NCI-H774 (cell line): ENCODE data around the gene OCSTAMP.
A peak's percentile ranks its signal among the peaks of the same experiment; 100 is the strongest.

Experiments
- DNase-seq: peaks from one replicate; lab custom pipeline; 2025; lab: John Stamatoyannopoulos, UW

The OCSTAMP gene

DNA sequence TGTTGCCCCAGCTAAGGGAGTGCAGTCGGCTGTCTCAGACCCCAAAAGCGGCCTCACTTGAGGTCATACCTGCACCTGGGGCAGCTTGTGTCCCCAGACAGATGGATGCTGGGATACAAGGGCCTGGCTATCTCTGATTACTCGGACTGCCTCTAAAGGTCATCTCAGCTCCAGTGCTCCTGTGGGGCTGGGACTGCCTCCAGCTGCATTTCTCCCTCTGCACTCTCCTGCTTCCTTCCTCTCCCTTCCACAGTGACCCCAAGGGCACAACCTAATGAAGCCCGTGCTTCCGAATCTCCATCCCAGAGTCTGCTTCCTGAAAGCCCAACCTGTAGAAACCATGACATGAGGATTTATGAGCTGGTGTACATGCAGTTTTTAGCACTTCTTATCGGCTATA is 22.8 kb upstream of the OCSTAMP start:
- DNase-seq: no peak

- DNase-seq: no peak
Observed at GRCh38 chr20:46572790-46573189, 22.3 kb upstream of the OCSTAMP start.

DNA sequence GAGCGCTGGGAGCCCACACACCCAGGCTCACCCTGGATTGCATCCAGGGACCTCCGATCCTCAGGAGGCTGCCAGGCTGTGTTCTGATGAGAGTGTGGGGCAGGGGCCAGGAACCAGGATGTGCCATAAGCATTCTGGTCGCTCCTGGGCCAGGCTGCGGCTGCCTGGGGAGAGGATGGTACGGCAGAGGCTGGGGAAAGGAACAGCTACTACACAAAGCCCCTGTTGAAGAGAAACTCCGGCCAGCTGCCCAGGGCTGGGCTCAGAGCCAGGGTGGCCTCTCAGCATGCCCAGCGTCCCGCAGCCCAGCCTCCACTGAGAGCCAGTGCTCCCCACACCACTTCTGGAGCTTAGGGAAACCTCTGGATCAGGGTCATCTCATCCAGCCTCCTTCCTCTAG is 21.7 kb upstream of the OCSTAMP start:
- DNase-seq: peak; percentile 12

DNA sequence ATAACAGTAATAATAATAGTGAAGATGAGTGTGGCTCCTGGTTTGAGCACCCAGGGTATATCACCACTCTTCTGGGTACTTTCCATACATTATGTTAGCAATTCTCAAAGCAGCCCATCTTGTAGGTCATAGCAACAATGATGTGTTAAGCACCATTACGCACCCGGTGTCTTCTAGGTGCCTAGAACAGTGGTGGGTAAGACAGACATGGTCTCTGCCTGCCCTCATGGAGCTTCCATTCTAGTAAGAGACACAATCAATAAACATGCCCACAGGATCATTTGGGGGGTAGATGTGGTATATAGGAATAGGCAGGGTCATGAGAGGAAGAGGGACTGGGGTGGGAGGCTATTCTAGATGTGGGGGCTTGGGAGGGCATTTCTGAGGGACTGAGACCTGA is 21.0 kb upstream of the OCSTAMP start:
- DNase-seq: no peak

GRCh38 chr20:46570956-46571355 is 20.5 kb upstream of the OCSTAMP start:
- DNase-seq: no peak

DNA sequence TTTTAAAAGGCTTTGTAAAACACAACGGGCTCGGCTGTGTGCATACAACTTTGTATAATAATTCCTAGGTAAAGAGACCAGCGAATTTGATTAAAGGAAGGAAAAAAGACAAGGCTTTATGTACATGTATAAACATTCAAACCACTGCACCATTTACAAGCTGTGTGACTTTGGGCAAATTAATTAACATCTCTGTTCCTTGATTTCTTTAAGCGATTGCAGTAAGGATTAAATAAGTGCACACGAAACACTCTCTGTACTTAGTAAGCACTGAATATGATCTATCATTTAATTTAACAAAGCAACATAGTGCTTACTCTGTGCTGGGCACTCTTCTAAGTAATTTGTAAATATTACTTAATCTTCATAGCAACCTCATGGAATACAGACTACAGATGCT is 19.5 kb upstream of the OCSTAMP start:
- no peak for DNase-seq

GRCh38 chr20:46568570-46569129 is 18.2 kb upstream of the OCSTAMP start:
- DNase-seq: peak; percentile 77

DNA sequence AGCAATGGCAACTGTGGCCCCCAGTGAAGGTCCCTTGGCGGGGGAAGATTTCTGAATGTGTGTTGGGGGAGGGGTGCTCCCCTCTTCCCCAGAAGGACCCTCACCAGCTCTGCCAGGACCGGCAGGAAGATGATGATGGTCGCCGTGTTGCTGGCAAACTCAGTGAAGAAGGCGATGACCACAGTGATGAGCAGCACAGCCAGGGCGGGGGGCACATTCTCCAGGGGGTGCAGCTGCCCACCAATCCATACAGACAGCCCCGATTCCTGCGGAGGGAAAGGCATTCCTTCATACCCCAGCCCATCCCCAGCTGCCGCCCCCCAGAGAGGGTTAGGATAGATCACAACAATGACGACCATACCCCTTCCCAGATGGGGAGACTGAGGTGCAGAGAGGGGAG is 15.7 kb upstream of the OCSTAMP start:
- DNase-seq: no peak

- no peak for DNase-seq
Observed at GRCh38 chr20:46564241-46564957, 13.9 kb upstream of the OCSTAMP start.

DNA sequence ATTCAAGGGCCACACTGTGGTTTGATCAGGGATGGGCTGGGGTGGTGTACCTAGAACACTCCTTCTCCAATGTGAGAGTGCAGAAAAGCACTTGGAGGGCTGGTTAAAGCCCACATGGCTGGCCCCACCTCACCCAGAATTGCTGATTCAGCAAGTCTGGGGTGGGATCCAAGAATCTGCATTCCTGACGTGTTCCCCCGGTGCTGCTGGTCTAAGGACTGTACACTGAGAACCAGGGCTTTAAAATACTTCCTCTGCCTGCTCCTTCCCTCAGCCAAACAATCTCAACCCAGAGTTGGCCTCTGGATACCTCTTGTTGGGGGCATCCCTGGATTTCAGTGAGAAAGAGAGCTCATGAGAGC is 13.4 kb upstream of the OCSTAMP start:
- DNase-seq: no peak

DNA sequence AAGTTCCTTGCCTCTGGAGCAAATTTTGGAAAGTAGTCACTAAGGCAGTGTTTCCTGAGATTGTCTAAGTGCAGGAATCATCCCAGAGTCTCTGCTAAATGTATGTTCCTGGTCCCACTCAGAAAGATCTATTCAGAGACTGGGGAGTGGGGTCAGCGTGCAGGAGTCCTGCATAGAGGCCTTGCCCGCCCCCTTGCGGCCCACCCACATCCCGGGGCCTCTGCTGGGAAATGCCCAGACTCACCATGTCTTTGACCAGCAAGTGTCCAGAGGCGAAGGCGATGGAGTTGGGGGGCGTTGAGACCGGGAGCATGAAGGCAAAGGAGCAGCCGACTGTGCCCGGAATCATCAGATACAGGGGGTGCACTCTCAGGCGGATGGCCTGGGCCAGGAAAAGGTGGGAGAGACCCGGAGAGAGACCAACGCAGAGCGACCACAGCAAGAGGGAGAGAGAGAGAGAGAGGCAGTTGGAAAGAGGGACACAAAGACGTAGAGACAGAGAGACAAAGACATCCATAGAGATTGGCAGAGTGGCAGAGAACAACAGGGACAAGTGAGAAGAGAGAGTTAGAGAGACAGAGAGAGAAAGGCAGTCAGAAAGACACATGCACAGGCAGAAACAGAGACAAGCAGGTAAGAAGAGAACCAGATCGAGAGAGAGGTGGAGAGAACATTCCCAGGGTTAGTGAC is 12.9 kb upstream of the OCSTAMP start:
- no peak for DNase-seq

GRCh38 chr20:46562373-46563169 is 12.1 kb upstream of the OCSTAMP start:
- DNase-seq: peak; percentile 48

GRCh38 chr20:46562009-46562372 is 11.5 kb upstream of the OCSTAMP start:
- DNase-seq: no peak

DNA sequence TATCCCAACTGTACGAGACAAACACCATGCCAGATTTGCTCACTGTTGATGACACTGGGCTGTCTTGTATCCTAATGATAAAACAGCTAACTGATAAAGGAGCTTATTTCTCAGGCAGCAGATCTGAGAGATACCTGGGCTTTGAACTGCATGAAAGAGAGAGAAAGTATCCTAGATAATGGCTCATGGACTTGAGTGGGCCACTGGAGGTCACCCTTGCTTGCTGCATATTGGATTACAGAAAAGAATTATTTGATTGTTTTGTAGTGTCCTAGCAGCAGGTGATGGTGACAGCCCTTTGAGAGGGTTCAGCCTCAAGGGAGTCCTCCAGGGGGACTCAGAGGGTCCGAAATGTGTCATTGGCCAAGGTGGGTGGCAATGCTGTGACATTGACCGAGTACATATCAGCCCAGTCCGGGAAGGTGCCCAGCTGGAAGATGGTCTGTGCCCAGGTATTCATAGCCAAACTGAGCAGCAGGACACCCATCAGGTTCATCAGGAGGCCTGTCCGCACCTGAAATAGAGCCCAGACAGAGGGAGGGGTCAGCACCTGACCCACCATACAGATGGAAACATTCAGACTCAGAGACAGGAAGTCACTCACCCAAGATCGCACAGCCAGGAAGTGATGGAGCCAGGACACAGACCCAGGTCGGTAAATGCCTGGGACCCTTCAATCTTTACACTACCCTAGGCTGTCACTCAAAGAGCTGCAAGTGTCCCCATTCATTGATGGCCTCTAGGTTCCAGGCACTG is 9.4 kb upstream of the OCSTAMP start:
- DNase-seq: no peak

GRCh38 chr20:46559001-46559400 is 8.5 kb upstream of the OCSTAMP start:
- DNase-seq: no peak

DNA sequence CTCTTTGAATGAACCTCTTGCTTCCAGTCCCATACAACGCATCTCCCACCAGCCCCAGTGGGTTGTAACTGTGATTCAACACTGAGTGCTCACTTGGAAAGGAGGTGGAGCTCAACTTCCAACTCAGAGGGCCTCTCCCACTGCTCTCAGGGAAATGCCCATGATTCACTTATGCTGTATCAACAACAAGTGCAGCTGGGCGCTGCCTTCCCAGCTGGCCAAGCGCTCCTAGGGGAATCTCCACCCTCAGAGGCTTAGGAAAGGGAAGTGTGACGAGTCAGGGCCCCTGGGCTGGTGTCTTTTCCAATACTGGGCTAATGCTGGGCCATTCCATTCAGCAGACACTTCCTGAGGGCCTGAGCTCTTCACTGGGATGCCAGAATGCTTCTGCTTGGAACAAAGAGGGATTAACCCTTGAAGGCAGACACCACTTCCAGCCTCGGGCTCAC is 8.1 kb upstream of the OCSTAMP start:
- no peak for DNase-seq

- no peak for DNase-seq
Observed at GRCh38 chr20:46557231-46557956, 6.9 kb upstream of the OCSTAMP start.

GRCh38 chr20:46555370-46555956 is 5.0 kb upstream of the OCSTAMP start:
- DNase-seq: no peak

- DNase-seq: no peak
Observed at GRCh38 chr20:46554828-46555227, 4.4 kb upstream of the OCSTAMP start.

- no peak for DNase-seq
Observed at GRCh38 chr20:46553926-46554325, 3.5 kb upstream of the OCSTAMP start.
